ENCODE results near the gene MRPL49. TPM values are rescaled to one million over a fixed set of nuclear protein-coding genes. Genes with fewer than 3 reads are reported as not detected.

Gene MRPL49
- total RNA-seq, 1 donor from 2014 or later, result 43.5 TPM

DNA sequence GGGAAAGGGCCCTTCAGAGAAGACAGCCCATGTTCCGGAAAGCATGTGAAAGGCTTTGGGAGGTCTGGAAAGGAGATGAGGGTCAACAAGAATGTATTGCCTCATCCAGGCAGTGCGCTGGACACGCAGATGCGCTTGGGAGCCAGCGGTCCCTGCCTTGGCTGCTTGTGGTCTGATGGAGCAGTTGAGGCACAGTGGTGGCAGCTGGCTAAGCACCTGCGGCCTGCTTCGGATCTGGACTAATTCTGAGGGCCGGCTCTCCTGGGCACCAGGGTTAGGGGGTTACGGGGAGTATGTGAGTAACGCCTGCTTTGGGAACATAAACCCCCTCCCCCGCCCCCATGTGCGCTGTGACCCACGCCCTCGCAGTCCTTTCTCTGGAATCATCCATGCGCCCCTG is 15.0 kb upstream of the MRPL49 start:
- no peak for TF ChIP-seq POLR2A (IDR thresholded peaks at IDR 0.05)
- TF ChIP-seq, protein P1, sequence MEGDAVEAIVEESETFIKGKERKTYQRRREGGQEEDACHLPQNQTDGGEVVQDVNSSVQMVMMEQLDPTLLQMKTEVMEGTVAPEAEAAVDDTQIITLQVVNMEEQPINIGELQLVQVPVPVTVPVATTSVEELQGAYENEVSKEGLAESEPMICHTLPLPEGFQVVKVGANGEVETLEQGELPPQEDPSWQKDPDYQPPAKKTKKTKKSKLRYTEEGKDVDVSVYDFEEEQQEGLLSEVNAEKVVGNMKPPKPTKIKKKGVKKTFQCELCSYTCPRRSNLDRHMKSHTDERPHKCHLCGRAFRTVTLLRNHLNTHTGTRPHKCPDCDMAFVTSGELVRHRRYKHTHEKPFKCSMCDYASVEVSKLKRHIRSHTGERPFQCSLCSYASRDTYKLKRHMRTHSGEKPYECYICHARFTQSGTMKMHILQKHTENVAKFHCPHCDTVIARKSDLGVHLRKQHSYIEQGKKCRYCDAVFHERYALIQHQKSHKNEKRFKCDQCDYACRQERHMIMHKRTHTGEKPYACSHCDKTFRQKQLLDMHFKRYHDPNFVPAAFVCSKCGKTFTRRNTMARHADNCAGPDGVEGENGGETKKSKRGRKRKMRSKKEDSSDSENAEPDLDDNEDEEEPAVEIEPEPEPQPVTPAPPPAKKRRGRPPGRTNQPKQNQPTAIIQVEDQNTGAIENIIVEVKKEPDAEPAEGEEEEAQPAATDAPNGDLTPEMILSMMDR (IDR thresholded peaks at IDR 0.05), result no peak
- TF ChIP-seq POLR2AphosphoS5 (IDR thresholded peaks at IDR 0.05; ENCODE audit: insufficient read depth in 1 of 2, low read depth in 1 of 2), result no peak
- intact Hi-C loops (cut with DNase I), result no loop called here
- Histone ChIP-seq H3K27ac (no peak overlapping the region), H3K4me1 (peaks cover 27% of the 10 kb centered on the region), H3K36me3 (peaks cover 0 to 12% of the 10 kb centered on the region in 2 donors), H3K4me3 (no peak overlapping the region), H3K27me3 (no peaks in the 10 kb centered on the region), H3K9me3 (no peaks in the 10 kb centered on the region)
- no peak for DNase-seq (ENCODE audit: extremely low spot score in 2 of 2)

- Histone ChIP-seq H3K36me3 (peaks cover 0 to 12% of the 10 kb centered on the region in 2 donors), H3K27ac (no peak overlapping the region), H3K27me3 (no peaks in the 10 kb centered on the region), H3K9me3 (no peaks in the 10 kb centered on the region), H3K4me3 (no peak overlapping the region), H3K4me1 (peaks cover 34% of the 10 kb centered on the region)
- no peak for DNase-seq (ENCODE audit: extremely low spot score in 2 of 2)
- TF ChIP-seq POLR2AphosphoS5 (IDR thresholded peaks at IDR 0.05; ENCODE audit: insufficient read depth in 1 of 2, low read depth in 1 of 2) (no peak), POLR2A (IDR thresholded peaks at IDR 0.05) (no peak)
- TF ChIP-seq, protein P1 (IDR thresholded peaks at IDR 0.05), result no peak
- intact Hi-C loops (cut with DNase I), result no loop called here
Observed at GRCh38 chr11:65107751-65108468, 14.2 kb upstream of the MRPL49 start.

GRCh38 chr11:65108469-65109123 is 13.5 kb upstream of the MRPL49 start:
- H3K4me1 ChIP-seq, result peaks cover 37% of the 10 kb centered on the region
- DNase-seq (ENCODE audit: extremely low spot score in 2 of 2), result no peak
- no peak overlapping the region for H3K27ac ChIP-seq
- peaks cover 0 to 12% of the 10 kb centered on the region in 2 donors for H3K36me3 ChIP-seq
- no peak for TF ChIP-seq POLR2AphosphoS5 (IDR thresholded peaks at IDR 0.05; ENCODE audit: insufficient read depth in 1 of 2, low read depth in 1 of 2)
- TF ChIP-seq POLR2A (IDR thresholded peaks at IDR 0.05), result no peak
- TF ChIP-seq, protein P1 (IDR thresholded peaks at IDR 0.05), result no peak
- H3K27me3 ChIP-seq, result no peaks in the 10 kb centered on the region
- H3K4me3 ChIP-seq, result no peak overlapping the region
- intact Hi-C loops (cut with DNase I), result no loop called here
- no peaks in the 10 kb centered on the region for H3K9me3 ChIP-seq

DNA sequence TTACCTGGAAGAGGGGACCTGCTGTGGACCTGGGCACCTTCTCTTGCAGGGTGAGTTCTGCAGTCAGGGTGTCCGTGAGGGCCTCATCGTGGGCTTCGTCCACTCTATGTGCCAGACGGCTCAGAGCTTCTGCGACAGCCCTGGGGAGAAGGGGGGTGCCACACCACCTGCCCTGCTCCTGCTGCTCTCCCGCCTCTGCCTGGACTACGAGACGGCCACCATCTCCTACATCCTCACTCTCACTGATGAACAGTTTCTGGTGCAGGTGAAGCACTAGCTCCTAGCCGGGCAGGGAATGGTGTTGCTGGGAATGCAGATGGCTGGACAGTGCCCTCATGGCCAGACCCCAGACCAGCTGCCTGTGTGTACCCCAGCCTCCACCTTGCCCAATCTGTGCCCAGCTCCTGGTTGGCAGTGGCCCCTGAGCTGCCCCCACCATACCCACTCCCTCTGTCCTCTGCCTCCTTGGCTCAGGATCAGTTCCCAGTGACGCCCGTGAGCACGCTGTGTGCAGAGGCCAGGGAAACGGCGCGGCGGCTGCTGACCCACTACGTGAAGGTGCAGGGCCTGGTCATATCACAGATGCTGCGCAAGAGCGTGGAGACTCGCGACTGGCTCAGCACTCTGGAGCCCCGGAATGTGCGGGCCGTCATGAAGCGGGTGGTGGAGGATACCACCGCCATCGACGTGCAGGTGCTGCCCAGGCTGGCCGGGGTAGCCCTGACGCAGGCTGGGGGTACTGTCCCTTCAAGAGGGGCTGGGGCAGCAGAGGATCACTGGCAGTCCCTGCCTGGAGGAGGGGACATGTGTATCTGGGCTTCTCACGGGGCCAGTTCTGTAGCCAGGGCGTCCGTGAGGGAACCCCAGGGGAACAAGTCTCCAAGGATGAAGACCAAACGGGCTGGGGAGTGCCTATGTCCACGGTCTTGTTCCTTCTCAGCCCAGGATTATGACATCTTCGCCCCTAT is 12.6 kb upstream of the MRPL49 start:
- H3K36me3 ChIP-seq, result peaks cover 0 to 12% of the 10 kb centered on the region in 2 donors
- no peak overlapping the region for H3K27ac ChIP-seq
- H3K4me1 ChIP-seq, result peaks cover 37% of the 10 kb centered on the region
- intact Hi-C loops (cut with DNase I), result no loop called here
- no peaks in the 10 kb centered on the region for H3K27me3 ChIP-seq
- DNase-seq (ENCODE audit: extremely low spot score in 2 of 2), result no peak
- H3K4me3 ChIP-seq, result no peak overlapping the region
- TF ChIP-seq, protein P1 (IDR thresholded peaks at IDR 0.05), result no peak
- TF ChIP-seq POLR2AphosphoS5 (IDR thresholded peaks at IDR 0.05; ENCODE audit: insufficient read depth in 1 of 2, low read depth in 1 of 2) (no peak), POLR2A (IDR thresholded peaks at IDR 0.05) (no peak)
- H3K9me3 ChIP-seq, result no peaks in the 10 kb centered on the region

Data from vagina (tissue), 2 donors.